ENCODE measurements around the gene GDAP2.

GDAP2 gene

GRCh38 chr1:117871013-117871412 is 58.4 kb downstream of the GDAP2 start:
- no peak for TF ChIP-seq CTCF (conservative IDR thresholded peaks at IDR 0.05; ENCODE audit: control insufficient read depth, insufficient read depth, low read depth, low read length)
- no peak for DNase-seq (ENCODE audit: low read depth)
- H3K4me3 ChIP-seq (ENCODE audit: control insufficient read depth, low read depth, low read length), result no peak overlapping the region

- no peak for TF ChIP-seq CTCF (conservative IDR thresholded peaks at IDR 0.05; ENCODE audit: control insufficient read depth, insufficient read depth, low read depth, low read length)
- DNase-seq (ENCODE audit: low read depth), result no peak
- no peak overlapping the region for H3K4me3 ChIP-seq (ENCODE audit: control insufficient read depth, low read depth, low read length)
These were observed 67.7 kb downstream of the GDAP2 start for GRCh38 chr1:117861694-117862093.

- H3K4me3 ChIP-seq (ENCODE audit: control insufficient read depth, low read depth, low read length), result no peak overlapping the region
- TF ChIP-seq CTCF (conservative IDR thresholded peaks at IDR 0.05; ENCODE audit: control insufficient read depth, insufficient read depth, low read depth, low read length), result no peak
- DNase-seq (ENCODE audit: low read depth), result peak; percentile 94
These were observed 68.4 kb downstream of the GDAP2 start for GRCh38 chr1:117860896-117861610.

- TF ChIP-seq CTCF (conservative IDR thresholded peaks at IDR 0.05; ENCODE audit: control insufficient read depth, insufficient read depth, low read depth, low read length), result no peak
- H3K4me3 ChIP-seq (ENCODE audit: control insufficient read depth, low read depth, low read length), result no peak overlapping the region
- no peak for DNase-seq (ENCODE audit: low read depth)
These were observed 69.5 kb downstream of the GDAP2 start for GRCh38 chr1:117859901-117860300.

- DNase-seq (ENCODE audit: low read depth), result no peak
- TF ChIP-seq CTCF (conservative IDR thresholded peaks at IDR 0.05; ENCODE audit: control insufficient read depth, insufficient read depth, low read depth, low read length), result no peak
- no peak overlapping the region for H3K4me3 ChIP-seq (ENCODE audit: control insufficient read depth, low read depth, low read length)
These were observed 72.0 kb downstream of the GDAP2 start for GRCh38 chr1:117857418-117857817.

GRCh38 chr1:117852853-117853553 is 76.4 kb downstream of the GDAP2 start:
- TF ChIP-seq CTCF (conservative IDR thresholded peaks at IDR 0.05; ENCODE audit: control insufficient read depth, insufficient read depth, low read depth, low read length), result no peak
- DNase-seq (ENCODE audit: low read depth), result no peak
- H3K4me3 ChIP-seq (ENCODE audit: control insufficient read depth, low read depth, low read length), result no peak overlapping the region
